HG02938 (cell line): ENCODE data around the gene CENPO.
"Not testable (repeated sequence)": the region's sequence is repeated elsewhere in the genome, so short reads cannot be mapped to it uniquely, and the experiment has no call there.

Experiments
- ATAC-seq: cut with Tn5 transposase; IDR thresholded peaks from one replicate; pipeline ENCODE4 v1.9.1; 2021; ENCODE audit warnings: mild to moderate bottlenecking, moderate library complexity; ENCODE audit not compliant: unreplicated experiment

The CENPO gene

DNA sequence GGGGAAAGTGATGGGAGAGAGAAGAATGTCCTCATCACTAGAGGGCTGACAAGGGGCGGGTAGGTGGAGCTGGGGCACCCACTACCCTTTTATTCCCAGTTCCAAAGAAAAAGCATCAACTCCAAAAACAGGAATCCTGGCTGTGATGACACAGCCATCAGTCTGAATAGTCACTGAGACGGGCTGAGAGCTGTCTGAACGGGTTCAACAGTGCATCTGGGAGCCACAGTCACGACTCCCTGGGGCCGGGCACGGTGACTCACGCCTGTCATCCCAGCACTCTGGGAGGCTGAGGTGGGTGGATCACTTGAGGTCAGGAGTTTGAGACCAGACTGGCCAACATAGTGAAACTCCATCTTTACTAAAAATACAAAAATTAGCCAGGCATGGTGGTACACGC, 42.2 kb downstream of the CENPO start:
- ATAC-seq: not testable (repeated sequence)

DNA sequence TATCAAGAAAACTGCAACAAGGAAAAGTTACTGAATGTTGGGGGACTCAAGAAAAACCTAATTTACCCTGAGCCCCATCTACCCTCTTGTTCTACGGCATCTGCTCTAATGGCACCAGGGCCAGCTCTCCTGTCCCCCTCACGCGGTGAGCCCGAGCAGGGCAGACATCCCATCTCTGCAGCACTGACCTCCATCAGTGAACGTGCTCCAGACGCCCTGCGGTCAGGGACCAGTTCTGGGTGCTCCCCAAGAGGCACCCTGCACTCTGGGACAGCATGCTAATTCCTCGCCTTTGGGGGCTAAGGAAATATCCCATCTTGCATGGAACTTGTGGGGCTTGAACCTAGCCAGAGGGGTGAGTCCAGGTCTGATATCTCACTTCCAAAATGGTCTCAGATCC, 43.0 kb downstream of the CENPO start:
- ATAC-seq: no peak

DNA sequence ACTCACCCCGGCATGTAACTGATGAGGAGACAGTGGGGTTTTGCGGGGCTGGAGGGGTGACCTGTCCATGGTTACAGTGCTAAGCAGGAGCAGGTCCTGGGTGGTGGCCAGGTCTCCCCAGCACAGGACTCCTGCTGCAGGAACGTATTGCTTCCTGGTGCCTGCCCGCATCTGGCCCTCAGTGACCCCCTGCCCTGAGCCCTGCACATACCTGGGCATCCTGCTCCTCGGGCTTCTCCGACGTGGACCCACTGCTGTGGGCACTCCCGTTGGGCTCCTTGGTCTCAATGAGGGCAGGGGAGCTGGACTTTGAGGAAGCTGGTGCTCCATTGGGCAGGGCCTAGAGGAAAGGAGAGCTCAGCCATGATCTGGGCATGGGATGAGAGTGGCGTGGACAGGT, 43.5 kb downstream of the CENPO start:
- no peak for ATAC-seq

DNA sequence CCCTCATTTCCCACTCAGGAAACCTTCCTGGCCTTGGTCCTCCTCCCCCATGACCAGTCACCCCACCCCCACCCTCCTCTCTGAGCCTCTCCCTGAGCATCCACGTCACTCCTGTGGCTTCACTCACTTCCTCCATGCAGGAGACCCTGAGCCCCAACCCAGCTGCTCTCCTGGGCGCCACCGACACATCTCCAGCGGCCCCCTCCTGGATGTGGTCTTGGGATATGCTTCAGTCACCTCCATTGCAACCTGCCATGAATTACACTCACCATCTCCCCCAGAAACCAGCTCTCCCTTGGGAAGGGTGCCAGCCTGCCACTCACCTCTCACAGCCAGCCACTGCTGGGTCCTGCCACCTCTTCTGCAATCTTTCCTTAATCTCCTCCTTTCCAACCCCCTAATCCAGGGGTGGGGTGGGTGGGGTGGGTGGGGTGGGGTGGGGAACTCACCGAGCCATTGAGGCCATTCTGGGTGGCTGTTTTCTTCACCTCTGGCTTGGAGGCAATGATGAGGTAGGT, 44.8 kb downstream of the CENPO start:
- no peak for ATAC-seq

DNA sequence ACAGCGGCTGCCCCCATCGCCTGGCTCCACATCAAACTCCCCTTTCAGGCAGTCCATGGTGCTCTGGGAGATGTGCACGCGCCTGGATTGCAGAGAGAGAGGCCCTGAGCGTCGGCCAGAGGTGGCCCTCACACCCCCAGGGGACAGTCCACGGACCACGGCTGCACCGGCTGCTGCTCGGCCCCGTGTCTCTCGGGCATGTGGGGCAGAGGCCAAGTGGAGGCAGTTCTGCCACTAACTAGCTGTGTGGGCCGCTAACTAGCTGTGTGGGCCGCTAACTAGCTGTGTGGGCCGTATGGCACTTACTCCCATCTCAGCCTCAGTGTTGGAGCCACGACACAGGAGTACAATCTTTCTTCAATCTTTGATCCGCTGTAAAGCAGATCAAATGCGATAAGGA, 45.3 kb downstream of the CENPO start:
- no peak for ATAC-seq

DNA sequence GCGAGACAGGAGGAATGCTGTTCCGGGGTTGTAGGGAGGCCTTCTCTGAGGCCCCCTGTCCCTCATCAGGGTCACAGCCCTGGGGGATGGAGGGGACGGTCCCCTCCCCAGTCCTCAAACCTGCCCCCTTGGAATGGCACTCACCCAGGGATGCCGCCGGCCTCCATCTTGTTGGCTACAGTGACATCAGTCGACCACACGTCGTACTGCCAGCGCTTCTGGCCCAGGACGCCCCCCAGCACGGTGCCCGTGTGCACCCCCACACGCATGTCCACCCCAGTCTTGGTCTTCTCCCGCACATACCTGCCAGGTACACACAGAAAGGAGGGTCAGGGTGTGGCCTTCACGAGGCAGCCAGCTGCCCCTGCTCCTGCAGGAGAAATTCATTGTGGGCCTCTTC, 46.5 kb downstream of the CENPO start:
- ATAC-seq: no peak

DNA sequence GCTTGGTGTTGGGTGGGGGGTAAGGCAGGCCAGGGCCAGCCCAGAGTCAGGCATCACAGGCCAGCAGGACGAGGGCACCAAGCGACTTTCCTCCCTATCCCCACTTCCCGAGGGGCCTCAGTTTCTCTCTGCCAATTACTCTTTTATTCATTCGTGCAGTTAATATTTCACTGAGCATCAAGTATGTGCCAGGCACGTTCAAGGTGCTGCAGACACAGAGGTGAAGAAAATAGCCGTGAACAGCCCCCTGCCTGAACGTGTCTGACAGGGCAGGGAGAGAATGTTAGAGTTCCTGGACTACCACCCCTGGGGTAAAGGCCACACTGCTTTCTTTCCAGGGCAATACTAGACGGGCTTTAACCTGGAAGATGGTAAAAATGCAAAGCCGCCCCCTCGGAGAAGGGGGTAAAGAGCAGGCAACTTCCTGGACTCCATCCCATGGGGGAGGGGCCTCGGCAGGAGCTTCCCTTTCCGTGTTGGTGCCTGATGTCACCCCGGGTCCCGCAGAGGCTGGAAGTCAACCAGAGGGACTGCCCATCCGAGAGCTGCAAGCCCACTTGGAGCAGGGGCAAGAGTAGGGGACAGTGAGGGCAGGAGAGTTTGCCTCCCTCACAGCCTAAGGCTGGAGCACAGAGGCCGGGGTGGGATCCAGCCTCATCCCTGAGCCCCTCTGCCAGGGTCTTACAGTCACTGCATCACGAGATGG, 47.1 kb downstream of the CENPO start:
- no peak for ATAC-seq

DNA sequence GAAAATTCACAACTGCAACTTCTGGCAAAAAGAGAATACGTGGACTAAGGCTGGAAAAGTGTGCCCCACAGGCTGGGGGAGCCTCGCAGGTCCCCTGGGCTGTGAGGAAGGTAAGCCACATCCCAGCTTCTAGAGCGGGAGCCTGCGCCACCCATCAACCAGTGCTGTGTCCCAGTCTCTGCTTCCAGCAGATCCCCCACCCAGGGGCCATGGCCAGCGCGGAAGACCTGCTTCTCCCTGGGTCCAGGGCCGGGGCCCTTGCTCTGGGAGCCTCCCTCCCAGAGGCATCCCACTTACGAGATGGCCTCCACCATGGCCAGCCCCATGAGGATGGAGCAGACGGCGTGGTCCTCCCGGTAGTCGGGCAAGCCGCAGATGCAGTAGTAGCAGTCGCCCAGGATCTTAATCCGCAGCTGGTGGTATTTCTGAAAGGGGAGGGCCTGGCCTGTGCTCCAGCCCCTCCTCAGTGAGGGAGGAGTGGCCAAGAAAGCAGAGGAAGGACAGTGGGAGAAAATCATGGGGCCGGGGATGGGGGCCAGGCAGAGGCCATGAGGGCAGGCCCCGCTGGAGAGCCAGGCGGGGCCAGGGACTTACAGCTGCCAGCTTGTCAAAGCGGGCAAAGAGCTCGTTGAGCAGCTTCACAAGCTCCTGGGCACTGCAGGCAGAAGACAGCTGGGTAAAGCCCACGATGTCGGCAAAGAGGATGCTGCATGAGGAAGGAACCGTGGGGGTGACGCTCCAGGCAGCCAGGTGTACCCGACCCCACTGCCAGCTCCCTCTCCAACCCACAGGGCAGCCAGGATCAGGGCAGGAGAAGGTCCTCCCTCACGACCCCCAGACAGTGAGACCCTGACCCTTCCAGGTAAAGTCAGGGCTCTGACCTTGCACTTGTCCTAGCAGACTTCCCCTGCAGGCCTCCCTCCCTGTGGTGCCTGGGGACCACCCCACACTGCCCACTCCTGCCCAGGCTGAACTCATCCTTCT, 48.0 kb downstream of the CENPO start:
- ATAC-seq: no peak

DNA sequence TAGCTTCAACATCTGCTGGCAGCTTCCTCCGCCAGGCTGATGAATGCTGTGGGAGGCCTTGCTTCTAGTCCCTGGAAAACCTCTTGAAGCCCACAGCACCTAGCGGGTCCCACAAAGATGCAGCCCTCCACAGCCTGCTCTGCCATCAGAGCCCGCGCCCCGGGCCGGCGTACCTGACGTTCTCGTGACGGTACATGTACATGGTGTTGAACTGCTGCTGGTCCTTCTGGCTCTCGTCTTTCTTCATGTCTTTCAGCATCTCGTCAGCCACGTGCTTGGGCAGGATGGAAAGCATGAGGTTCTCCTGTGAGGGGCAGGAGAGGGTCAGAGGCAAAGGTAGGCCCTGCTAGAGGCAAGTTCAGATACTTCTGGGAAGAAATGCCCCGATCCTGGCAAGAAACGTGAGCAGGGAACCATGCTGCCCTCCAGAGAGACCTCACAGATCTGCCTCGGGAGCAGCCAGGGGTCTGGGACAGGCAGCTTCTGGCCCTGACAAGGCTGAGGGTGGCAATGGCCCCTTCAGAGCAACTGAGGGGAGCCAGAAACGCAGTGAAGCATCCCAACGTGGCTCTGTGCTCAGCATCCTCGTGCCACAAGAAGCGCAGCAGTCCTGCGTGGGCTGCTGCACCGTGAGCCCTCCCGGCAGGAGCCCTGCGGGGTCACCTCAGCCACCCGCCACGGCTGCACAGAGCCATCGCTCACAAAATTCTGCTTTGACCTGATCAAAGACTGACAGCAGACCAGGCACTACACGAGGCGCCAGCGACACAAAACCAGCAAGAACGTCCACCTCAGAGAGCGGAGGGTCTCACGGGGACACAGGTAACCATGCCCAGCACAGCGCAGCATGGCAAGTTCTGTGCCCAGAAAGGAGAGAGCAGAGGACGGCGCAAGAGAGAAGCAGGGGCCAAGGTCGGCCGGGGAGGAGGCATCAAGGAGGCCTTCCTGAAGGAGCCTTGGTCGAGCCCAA, 49.1 kb downstream of the CENPO start:
- no peak for ATAC-seq

DNA sequence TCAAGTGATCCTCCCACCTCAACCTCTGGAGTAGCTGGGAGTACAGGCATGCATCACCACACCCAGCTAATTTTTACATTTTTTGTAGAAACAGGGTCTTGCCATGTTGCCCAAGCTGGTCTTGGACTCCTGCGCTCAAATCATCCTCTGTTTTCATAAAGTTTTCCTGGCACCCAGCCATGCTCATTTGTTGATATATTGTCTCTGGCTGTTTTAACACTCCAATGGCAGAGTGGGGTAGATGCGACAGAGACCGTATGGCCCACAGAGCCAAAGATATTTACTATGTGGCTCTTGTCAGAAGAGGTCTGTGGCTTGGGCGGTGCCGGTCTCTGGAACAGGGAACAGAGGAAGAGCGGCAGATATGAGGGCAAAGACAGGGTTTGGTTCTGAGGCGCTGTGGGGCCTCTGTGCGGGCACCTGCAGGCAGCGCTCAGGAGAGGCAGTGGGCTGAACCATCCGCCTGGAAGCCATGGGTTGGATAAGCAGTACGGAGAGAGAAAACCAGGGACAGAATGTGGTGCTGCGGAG, 50.2 kb downstream of the CENPO start:
- no peak for ATAC-seq

DNA sequence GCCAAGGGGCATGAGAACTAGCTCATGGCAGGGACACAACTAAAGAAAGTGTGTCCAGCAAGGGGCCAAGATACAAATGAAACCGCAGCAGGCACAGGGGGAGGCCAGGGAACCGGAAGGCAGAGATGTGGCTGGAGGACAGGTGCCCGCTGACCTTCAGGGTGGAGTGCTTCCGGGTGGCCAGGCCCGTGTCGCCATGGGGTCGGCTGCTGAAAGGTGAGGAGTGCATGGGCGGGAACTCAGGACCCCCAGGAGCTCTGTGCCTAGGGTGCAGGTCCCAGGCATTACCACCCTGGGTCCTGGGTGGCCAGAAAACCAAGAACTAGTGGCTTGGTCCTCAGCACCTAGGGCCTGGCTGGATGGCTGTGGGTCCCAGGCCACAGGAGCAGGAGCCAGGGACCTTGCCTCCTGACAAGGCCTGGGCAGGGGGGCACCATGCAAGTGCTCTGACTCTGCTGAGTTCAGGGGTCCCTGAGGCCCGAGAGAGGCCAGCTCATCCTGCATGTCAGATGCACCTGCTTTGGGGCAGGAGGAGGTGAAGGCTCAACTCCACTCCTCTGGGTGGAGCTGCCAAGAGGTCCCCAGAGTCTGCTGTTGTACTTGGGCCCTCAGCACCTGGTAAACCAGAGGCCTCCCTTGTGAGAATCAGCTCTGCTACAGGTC, 50.9 kb downstream of the CENPO start:
- ATAC-seq: no peak

DNA sequence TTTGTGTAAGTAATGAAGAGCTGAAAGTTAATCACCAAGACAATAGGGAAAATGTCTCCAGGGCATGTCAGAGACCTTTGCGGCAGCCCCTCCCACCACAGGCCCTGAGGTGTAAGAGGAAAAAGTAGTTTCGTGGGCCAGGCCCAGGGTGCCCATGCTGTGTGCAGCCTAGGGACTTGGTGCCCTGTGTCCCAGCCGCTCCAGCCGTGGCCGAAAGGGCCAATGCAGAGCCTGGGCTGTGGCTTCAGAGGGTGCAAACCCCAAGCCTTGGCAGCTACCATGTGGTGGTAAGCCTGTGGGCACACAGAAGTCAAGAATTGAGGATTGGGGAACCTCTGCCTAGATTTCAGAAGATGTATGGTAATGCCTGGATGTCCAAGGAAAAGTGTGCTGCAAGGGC, 52.5 kb downstream of the CENPO start:
- no peak for ATAC-seq

DNA sequence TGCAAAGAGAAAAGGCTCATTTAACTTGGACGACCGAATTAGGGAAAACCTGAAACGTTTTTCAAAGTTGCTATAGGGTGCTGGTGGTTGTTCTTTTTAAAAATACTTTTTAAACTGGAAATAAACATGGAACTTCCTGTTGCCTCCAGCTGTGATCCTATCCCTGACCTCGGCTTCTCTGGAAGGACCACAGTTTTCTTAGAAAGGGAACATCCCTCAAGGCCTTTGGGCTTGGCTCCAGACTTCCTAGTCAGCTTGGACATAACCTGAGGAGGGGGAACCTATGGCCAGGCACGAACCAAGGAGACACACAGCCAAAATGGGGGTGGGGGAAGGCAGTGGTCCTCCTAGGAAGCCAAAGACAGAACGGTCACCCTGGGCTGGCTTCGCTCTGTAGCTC, 57.7 kb downstream of the CENPO start:
- no peak for ATAC-seq

DNA sequence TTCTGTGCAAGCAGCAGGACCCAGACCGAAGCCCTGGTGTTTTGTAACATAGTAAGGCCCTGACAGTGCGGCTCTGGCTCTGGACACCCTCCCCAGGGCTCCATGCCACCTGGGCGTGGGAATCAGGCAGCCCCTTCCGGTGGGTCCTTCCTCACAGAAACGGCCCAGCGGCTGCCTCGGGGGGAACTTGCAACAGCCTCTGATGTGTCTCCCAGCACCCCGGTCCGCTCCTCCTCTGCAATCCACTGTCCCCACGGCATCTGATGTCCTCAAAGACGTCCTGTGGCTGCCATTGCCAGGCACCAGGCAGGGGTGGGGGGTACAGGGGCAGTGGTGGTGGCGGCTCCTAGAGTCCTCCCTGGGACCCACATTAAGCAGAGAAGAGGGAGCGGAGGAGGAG, 58.8 kb downstream of the CENPO start:
- no peak for ATAC-seq

DNA sequence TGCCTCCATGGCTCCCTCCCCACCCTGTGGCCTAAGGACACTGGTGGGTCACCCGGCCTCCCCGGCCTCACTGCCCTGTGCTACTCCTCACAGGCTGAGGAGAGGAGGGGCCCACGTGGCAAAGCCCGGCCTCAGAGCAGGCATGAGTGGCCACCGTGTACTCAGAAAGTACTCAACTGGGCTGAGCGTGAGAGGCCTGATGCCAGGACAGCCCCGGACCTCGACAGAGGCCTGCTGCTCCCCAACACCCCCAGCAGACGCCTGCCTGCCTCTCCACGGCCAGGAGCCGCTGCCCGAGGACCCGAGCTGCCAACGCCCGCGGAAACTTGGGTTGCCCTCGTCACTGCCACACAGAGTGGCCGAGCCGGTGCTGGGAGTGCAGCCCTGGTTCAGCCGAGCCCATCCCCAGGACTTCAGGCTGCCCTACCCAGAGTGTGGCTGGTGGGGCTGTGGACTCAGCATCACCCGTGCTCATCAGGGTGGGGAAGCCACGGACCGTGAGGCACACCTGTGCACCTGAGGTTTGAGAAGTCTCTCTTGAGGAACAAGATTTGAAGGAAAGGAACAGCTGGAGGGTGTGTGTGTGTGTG, 59.3 kb downstream of the CENPO start:
- no peak for ATAC-seq

DNA sequence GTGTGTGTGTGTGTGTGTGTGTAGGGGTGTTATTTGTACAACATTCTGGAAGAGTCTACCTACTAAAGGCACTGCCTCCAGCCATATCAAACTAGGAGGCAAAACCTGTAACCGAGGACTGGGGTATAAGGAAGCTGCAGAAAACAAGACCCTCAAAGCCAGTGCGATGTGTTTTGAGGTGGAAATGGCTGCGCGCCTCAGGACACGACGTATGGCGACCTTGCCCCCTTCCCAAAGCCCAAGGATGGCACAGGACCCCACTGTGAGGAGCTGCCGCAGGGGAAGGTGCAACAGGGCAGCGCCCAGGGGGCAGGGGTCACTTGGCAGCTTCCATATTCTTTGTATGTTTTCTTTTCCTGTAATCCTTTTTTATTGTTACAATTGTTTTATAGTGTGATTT, 59.8 kb downstream of the CENPO start:
- ATAC-seq: no peak

DNA sequence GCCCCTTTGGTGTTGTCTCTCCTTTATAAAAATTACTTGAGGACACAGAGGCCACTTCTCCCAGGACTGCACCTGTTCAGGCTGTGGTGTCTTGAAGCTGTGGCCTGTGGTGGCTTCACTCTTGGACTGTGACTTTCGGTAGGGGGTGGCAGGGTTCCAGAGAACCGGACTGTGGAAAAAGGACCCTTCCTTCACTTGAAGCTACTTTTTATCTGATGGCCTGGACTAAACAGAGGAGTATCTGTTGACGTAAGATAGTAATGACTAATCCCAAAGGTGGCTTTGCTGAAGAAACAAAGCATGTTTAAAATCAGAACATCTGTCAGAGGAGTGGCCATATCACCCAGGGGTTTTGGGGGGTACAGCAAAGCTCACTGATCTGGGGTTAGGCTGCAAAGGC, 60.8 kb downstream of the CENPO start:
- ATAC-seq: no peak

DNA sequence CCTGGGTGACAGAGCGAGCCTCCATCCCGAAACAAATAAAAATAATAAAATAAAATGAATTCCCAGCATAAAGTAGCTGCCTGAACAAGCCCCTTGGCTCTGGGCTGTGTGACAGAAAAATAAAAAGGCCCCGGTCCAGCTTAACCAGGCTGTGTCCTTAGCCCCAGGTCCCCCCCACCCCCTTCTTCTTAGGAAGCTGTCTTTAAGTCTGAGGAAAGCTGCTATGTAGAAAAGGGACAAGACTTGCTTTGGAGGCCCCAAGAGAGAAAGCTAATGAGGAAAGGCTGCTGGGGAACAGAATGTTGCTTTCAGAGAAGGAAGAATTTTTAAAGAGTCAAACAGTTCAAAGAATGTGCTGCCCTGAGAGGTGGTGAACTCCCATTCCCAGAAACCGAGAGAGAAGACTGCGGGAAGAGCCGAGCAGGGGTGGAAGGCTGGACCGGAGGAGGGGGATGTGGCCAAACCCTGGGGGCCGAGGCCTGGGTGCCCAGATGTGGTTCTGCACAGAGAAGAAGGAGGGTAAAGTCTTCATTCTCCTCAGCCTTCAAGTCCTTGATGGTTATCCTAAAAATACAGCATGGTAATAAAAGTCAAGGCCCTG, 61.9 kb downstream of the CENPO start:
- ATAC-seq: no peak

DNA sequence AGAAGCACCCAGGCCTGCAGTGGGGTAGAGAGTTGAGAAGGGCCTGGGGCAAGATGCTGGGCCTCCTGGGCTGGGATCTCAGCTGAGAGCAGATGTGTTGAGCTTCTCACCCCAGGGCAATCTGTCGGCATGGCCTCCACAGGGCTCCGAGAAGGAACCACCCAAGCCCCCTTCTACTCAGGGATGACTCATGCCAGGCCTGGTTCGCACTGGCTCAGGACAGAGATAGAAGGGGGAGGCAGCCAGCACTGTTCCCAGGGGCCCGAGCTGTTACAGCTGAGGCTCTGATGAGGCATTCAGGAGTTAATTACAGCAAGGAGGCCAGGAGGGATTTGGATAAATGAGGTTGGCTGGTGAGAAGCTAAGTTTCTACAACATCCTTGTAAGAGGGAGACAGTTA, 62.5 kb downstream of the CENPO start:
- no peak for ATAC-seq
